Activated CD4-positive, alpha-beta T cell treated with anti-CD3 and anti-CD28 coated beads, Interleukin-2, amount 50 U/mL, for 4 hours (primary cell): ENCODE measurements around the gene GRIK3.
"Not testable (repeated sequence)": the region's sequence is repeated elsewhere in the genome, so short reads cannot be mapped to it uniquely, and the experiment has no call there.

ENCODE experiments used
- DNase-seq, 2 experiments: peaks; one replicate each; pipeline ENCODE4 v3.0.0-alpha.2; 2020

GRIK3 gene

GRCh38 chr1:36934061-36934460, 100.3 kb downstream of the GRIK3 start:
- DNase-seq, result no peak

GRCh38 chr1:36927826-36928225, 106.5 kb downstream of the GRIK3 start:
- DNase-seq, result no peak

- DNase-seq, result no peak
These were observed 109.1 kb downstream of the GRIK3 start for GRCh38 chr1:36925251-36925650.

- DNase-seq, result peak in 1 of 2 experiments; percentile 1
These were observed 110.0 kb downstream of the GRIK3 start for GRCh38 chr1:36924282-36924811.

- DNase-seq, result no peak
These were observed 111.5 kb downstream of the GRIK3 start for GRCh38 chr1:36922593-36923426.

GRCh38 chr1:36922071-36922470, 112.2 kb downstream of the GRIK3 start:
- DNase-seq, result no peak

- DNase-seq, result no peak
These were observed 113.4 kb downstream of the GRIK3 start for GRCh38 chr1:36920801-36921405.

- DNase-seq, result no peak
These were observed 113.9 kb downstream of the GRIK3 start for GRCh38 chr1:36920371-36920770.

GRCh38 chr1:36919491-36920145, 114.7 kb downstream of the GRIK3 start:
- no peak for DNase-seq

- DNase-seq, result no peak
These were observed 115.7 kb downstream of the GRIK3 start for GRCh38 chr1:36918604-36919003.

- not testable (repeated sequence) for DNase-seq
These were observed 117.8 kb downstream of the GRIK3 start for GRCh38 chr1:36916542-36916941.

- DNase-seq, result no peak
These were observed 120.7 kb downstream of the GRIK3 start for GRCh38 chr1:36913484-36914060.

GRCh38 chr1:36913016-36913415, 121.3 kb downstream of the GRIK3 start:
- DNase-seq, result no peak

GRCh38 chr1:36912365-36912865, 121.9 kb downstream of the GRIK3 start:
- no peak for DNase-seq

GRCh38 chr1:36911561-36912364, 122.6 kb downstream of the GRIK3 start:
- no peak for DNase-seq

GRCh38 chr1:36910886-36911540, 123.3 kb downstream of the GRIK3 start:
- DNase-seq, result no peak

GRCh38 chr1:36909946-36910725, 124.2 kb downstream of the GRIK3 start:
- DNase-seq, result no peak

GRCh38 chr1:36909359-36909758, 125.0 kb downstream of the GRIK3 start:
- DNase-seq, result not testable (repeated sequence)

- no peak for DNase-seq
These were observed 126.2 kb downstream of the GRIK3 start for GRCh38 chr1:36908096-36908495.

- DNase-seq, result no peak
These were observed 127.8 kb downstream of the GRIK3 start for GRCh38 chr1:36906555-36906954.

GRCh38 chr1:36905941-36906340, 128.4 kb downstream of the GRIK3 start:
- DNase-seq, result no peak
